ENCODE data around the gene UTF1. TPM values are rescaled to one million over a fixed set of nuclear protein-coding genes. Genes with fewer than 3 reads are reported as not detected.

Gene UTF1
- total and polyA plus RNA-seq, 9 of the 15 experiments (the other 6 are each of a cell fraction or from before 2014, with no cell fraction given), result 0.35 to 0.46 TPM; not detected in 7

- peak; percentile 15 for ATAC-seq
- BruUV-seq (replicated peaks), result no TSS peak
Observed at GRCh38 chr10:133277993-133278576, 48.1 kb downstream of the UTF1 start.

More at GRCh38 chr10:133277993-133278576, 48.1 kb downstream of the UTF1 start:
- intact Hi-C loops (cut with micrococcal nuclease), result loop anchor here (2.0 kb wide), 1 partner anchor 27 kb away; no protein-coding TSS in a partner anchor
- H3K27me3 ChIP-seq (ENCODE audit: control insufficient read depth in 2 of 2, insufficient read depth in 2 of 2, low read length in 2 of 2), result no peaks in the 10 kb centered on the region
- H3K27ac ChIP-seq (ENCODE audit: extremely low read depth, low read depth, low read length), result peak overlapping the region; percentile 92
- DNase-seq (ENCODE audit: extremely low read depth in 1 of 4, low spot score in 3 of 4) (no peak), FAIRE-seq (no peak)
- ChIA-PET CTCF (ENCODE audit: low intra/inter-chr PET ratio) (no interaction called here), POLR2A (interaction anchor here (0.6 to 1.4 kb wide), 8 partner anchors 16 to 61 kb away, joined by 3 to 4 read pairs (median 3); no protein-coding TSS in a partner anchor)
- peaks cover 24% of the 10 kb centered on the region; the same call in 1 of the 3 replicates for H3K36me3 ChIP-seq (ENCODE audit: control insufficient read depth, insufficient read depth, low read length)
- H3K9ac ChIP-seq (ENCODE audit: insufficient read depth in 1 of 2, low read depth in 2 of 2, low read length in 2 of 2), result peak overlapping the region; percentile 61 to 77
- no peak overlapping the region for H3K4me3 ChIP-seq
- 48% methylated on average over 8 of the region's 12 CpGs for WGBS (ENCODE audit: insufficient coverage, low coverage, missing lambda C conversion rate)
- 0 out of 2 replicates have a peak, but pooled peaks have one; percentile 30 for TF ChIP-seq E2F5 (CRISPR knock-in tag; IDR thresholded peaks at IDR 0.05)
- no peak for TF ChIP-seq MXI1 (IDR thresholded peaks at IDR 0.05; ENCODE audit: low read depth, low read length)
- TF ChIP-seq NR2C2 (CRISPR knock-in tag; IDR thresholded peaks at IDR 0.05), result no peak
- TF ChIP-seq NR2C2 (tag; IDR thresholded peaks at IDR 0.05), result peak; percentile 44; the same call in 1 of the 2 replicates
- peak; percentile 21; the same call in 1 of the 2 replicates for TF ChIP-seq SPI1 (IDR thresholded peaks at IDR 0.05; ENCODE audit: borderline replicate concordance, low read depth, low read length)
- TF ChIP-seq ZNF395 (CRISPR knock-in tag; IDR thresholded peaks at IDR 0.05), result no peak
- TF ChIP-seq ZEB2 (IDR thresholded peaks at IDR 0.05), result 0 out of 2 replicates have a peak, but pooled peaks have one; percentile 40
- peak; percentile 7; the same call in 1 of the 2 replicates for TF ChIP-seq ZFX (CRISPR knock-in tag; IDR thresholded peaks at IDR 0.05)
- TF ChIP-seq ZNF134 (CRISPR knock-in tag; conservative IDR thresholded peaks at IDR 0.05), result peak; percentile 50; the same call in 1 of the 2 replicates
- 0 out of 2 replicates have a peak, but pooled peaks have one; percentile 42 for TF ChIP-seq SP1 (CRISPR knock-in tag; IDR thresholded peaks at IDR 0.05)
- TF ChIP-seq GTF2E2 (tag; IDR thresholded peaks at IDR 0.05), result no peak
- no peak for TF ChIP-seq ETV5 (CRISPR knock-in tag; IDR thresholded peaks at IDR 0.05; ENCODE audit: low read depth)
- no peak for TF ChIP-seq NFRKB (IDR thresholded peaks at IDR 0.05; ENCODE audit: low read depth)
- TF ChIP-seq, protein P1, sequence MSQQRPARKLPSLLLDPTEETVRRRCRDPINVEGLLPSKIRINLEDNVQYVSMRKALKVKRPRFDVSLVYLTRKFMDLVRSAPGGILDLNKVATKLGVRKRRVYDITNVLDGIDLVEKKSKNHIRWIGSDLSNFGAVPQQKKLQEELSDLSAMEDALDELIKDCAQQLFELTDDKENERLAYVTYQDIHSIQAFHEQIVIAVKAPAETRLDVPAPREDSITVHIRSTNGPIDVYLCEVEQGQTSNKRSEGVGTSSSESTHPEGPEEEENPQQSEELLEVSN (IDR thresholded peaks at IDR 0.05; ENCODE audit: borderline replicate concordance in 1 of 2, extremely low read depth in 1 of 2, insufficient read depth in 1 of 2, insufficient read length in 1 of 2, low read depth in 1 of 2, low read length in 1 of 2, poor library complexity in 1 of 2, severe bottlenecking in 1 of 2), result peak in 1 of 2 experiments; percentile 33
- peaks cover 3% of the 10 kb centered on the region for H3K9me1 ChIP-seq (ENCODE audit: control insufficient read depth, insufficient read depth, low read length)
- H3K9me3 ChIP-seq (replicated peaks; ENCODE audit: control insufficient read depth, insufficient read depth, low read depth, low read length), result no peaks in the 10 kb centered on the region
- peaks cover 40 to 77% of the 10 kb centered on the region in 2 experiments for H3K4me1 ChIP-seq (replicated peaks in 1 of 2; ENCODE audit: control insufficient read depth in 2 of 2, insufficient read depth in 2 of 2, low read length in 2 of 2)
- 0 out of 2 replicates have a peak overlapping the region, but pooled peaks have one; percentile 40 for H2AFZ ChIP-seq (ENCODE audit: low read depth, low read length)
- peak overlapping the region; percentile 72 for H3K4me2 ChIP-seq (ENCODE audit: insufficient read depth, low read length)
- H3K79me2 ChIP-seq (ENCODE audit: control insufficient read depth, insufficient read depth, low read length), result no peaks in the 10 kb centered on the region
- in situ Hi-C loops (cut with MboI), result no loop called here
- H4K20me1 ChIP-seq (replicated peaks; ENCODE audit: control insufficient read depth, insufficient read depth, low read length), result no peaks in the 10 kb centered on the region

Data from K562 (cell line).